GM18858 (cell line): Measurements from ENCODE around the gene CGNL1.

Experiments used
- ATAC-seq: cut with Tn5 transposase; IDR thresholded peaks from one replicate; pipeline ENCODE4 v1.9.1; 2021; ENCODE audit not compliant: unreplicated experiment

Gene CGNL1

GRCh38 chr15:57375827-57376695 lies at the start of gene CGNL1:
TSS of gene CGNL1 (plus strand) at chr15:57376505. CDS start at chr15:57438000, 61,495 bp downstream.
- no peak for ATAC-seq

GRCh38 chr15:57327985-57328471 lies 48.3 kb upstream of the CGNL1 start:
- no peak for ATAC-seq

DNA sequence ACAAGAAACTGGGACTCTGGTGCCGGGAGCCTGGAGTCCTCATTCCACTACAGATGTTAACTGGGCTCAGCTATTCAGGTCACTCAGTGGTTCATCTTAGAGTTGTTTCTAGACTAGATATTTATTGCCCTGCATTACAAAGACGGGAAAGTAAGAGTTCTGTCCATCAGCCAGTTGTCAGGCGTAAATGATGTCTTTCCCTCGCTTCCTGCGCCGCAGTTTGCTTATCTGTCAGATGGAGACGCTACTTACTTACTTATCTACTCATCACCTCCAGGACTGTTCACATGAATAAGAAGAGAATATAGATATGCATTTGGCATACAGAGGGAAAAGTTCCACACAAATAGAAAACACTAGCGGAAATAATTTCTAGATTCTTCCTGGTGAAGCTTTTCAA lies 47.8 kb upstream of the CGNL1 start:
- no peak for ATAC-seq

GRCh38 chr15:57328897-57329296 lies 47.4 kb upstream of the CGNL1 start:
- no peak for ATAC-seq

DNA sequence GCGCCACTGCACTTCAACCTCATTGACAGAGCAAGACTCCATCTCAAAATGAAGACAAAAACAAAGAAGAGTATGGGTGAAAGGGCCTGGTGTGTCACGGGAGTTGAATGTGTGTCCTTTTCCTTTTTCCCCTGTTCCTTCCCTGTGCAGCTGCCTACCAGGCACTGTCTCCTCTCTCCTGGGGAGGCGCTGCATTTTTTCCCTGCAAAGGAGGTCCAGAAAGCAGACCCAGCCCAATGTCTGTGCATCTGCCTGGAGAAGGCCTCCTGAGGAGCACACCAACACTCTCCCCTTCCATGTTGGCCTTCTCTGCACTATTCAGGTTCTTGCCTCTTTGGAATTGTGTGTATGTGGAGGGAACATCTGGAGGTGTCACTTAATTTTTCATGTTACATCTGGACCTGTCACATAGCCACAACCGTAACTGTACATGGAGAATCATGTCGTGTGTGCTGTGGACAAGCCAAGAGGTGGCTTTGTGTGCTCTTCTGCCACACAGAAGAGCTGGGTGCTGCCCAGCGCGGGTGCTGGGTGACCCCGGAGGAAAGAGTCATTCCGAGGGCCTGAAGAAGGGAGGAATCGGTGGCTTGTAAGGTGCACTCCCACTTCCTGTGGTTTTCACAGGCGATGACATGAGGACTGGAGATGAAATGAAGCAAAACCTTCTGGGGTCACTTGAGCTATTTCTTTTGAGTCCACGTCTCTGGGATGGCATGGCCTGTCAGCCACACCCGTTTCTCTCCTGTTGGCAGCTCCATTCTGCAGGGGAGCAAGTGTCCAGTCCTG lies 46.5 kb upstream of the CGNL1 start:
- ATAC-seq = no peak

GRCh38 chr15:57330619-57331340 lies 45.5 kb upstream of the CGNL1 start:
- no peak for ATAC-seq

DNA sequence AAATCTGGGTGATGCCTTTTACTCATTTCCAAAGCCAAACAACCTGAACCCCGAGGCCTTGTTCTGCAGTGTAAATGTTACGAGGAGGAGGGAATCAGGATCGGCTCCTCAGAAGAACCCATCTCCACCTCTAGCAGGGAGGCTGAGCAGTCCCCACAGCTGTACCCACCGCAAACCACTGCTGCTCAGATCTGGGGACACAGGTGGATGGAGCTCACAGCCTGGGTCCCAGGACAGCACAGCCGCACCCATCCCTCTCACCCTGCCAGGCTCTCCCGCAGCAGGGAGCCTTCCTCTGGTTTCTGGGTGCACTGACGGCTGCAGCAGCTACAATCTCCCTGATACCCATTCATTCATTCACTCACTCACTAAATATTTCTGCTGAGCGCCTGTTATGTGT lies 44.0 kb upstream of the CGNL1 start:
- no peak for ATAC-seq

GRCh38 chr15:57333487-57333886 lies 42.8 kb upstream of the CGNL1 start:
- ATAC-seq = no peak

GRCh38 chr15:57334257-57334656 lies 42.0 kb upstream of the CGNL1 start:
- ATAC-seq = no peak

GRCh38 chr15:57335293-57335715 lies 41.0 kb upstream of the CGNL1 start:
- no peak for ATAC-seq

DNA sequence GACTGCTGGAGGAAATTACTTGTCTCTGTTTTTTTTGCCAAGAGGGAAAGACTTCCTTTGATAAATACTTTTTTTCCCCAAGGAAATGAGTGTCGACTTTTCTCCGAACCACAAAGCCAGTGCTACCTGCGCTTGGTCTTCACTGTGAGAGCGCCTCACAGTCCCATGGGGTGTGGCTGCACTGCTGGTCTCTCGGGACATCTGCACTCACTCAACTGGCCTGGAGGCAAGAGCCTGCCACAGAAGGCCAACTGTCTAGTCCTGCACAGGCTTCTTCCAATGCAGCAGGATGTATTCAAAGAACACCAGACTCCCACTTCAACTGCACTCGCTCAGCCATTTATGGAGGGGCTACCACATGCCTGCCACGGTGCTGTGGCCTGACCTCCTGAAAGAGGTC lies 40.6 kb upstream of the CGNL1 start:
- no peak for ATAC-seq

GRCh38 chr15:57337868-57338411 lies 38.4 kb upstream of the CGNL1 start:
- no peak for ATAC-seq

DNA sequence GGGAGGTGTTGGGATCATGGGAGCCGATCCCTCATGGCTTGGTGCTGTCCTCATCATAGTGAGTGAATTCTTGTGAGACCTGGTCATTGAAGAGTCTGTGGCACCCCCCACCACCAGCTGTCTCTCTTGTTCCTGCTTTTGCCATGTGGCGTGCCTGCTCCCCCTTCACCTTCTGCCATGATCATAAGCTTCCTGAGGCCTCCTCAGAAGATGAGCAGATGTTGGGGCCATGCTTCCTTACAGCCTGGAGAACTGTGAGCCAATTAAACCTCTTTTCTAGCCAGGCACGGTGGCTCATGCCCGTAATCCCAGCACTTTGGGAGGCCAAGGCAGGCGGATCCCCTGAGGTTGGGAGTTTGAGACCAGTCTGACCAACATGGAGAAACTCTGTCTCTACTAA lies 37.0 kb upstream of the CGNL1 start:
- ATAC-seq = no peak

GRCh38 chr15:57340682-57341259 lies 35.5 kb upstream of the CGNL1 start:
- no peak for ATAC-seq

DNA sequence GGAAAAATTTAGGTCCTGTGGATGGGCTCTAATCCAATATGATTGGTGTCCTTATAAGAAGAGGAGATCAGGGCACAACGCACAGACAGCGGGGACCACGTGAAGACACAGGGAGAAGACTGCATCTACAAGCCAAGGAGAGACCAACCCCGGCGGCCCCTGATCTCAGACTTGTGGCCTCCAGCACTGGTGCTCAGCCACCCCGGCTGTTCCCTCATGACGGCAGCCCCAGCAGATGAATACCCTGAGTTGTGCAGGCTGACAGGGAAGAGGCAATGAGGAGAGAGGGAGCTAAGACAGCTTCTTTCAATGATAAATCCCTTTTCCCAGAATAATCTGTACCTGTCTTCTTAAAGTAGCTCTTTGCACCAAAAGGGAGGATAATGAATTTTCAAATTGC lies 33.3 kb upstream of the CGNL1 start:
- no peak for ATAC-seq

DNA sequence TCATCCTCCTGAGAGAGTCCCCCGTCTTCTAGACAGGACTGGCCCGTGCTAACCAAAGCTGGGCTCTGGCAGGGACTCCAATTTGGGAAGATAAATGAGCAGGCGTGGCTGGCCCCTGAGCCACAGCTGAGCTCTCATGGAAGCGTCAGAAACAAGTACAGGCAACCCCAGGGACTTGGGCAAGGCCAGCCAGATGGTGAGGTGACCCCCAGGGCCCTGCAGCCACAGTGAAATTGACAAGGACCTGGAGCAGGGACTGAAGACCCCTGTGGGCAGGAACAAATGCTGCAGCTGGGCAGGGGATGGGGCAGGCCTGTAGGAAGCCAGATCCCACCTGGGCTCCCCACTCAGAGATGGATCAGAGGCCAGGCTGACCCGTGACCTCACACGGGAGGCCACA lies 32.8 kb upstream of the CGNL1 start:
- no peak for ATAC-seq

GRCh38 chr15:57344282-57344681 lies 32.0 kb upstream of the CGNL1 start:
- ATAC-seq = no peak

DNA sequence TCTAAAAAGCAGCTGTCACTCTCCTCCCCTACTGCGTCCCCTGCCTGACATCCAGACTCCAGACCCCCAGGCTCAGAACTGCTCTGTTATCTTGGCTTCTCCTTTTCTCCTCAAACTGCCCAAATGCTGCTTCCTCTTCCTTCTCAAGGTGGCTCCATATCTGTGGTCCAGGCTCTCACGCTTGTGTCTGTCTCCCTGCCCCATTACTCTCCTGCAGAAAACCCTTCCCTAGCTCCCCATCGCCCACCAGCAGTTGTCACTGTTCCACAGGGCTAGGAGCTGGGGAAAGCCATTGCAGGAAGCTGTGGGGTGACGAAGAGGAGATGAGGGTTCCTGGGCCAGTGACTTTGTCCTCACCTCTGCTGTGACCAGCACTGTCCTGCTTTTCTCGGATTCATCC lies 30.7 kb upstream of the CGNL1 start:
- ATAC-seq = no peak

GRCh38 chr15:57348081-57348480 lies 28.2 kb upstream of the CGNL1 start:
- no peak for ATAC-seq

DNA sequence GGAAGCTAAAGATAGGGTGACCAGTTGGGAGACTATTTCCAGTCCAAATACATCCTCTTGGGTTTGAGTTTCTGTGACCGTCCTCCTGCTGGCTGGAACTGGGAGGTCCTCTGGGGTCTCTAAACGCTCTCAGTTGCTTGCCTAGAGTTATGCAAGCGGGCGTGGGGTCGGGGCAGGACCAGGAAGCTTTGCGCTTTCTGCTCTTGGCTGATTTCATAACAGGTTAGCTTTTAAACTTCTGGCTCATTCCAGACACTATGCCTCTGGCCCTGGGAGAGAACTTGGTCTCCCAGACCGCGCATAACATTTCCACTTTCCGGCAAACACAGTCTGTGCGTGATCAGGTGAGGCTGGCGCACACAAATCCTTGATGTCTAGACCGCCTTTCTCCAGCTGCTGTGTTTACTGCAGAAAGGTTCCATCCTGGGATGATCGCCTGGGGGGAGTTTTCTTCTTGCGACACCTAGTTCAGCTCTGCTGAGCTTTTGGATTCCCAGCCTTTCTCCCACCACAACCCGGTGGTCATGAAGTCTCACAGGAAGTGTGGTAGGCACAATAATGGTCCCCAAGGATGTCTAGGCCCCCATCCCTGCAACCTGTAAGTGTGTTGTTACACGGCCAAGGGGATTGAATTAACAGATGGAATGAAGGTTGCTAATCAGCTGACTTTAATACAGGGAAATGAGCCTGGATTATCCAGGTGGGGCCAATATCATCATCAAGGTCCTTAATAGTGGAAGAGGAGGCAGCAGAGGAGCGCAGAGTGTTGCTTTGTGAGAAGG lies 23.6 kb upstream of the CGNL1 start:
- no peak for ATAC-seq
